GM12878 (cell line): ENCODE data around the gene LRRC56.

Experiments used
- CTCF ChIP-seq, 3 experiments: IDR thresholded peaks in 2 of 3; conservative IDR thresholded peaks in 1 of 3; 2 replicates each; pipeline ENCODE4 v1.5.1; 2011; ENCODE audit warnings: low read depth in 3 of 3, low read length in 3 of 3, mild to moderate bottlenecking in 3 of 3, control low read depth in 2 of 3, moderate library complexity in 2 of 3, inconsistent platforms in 1 of 3, mixed read lengths in 1 of 3; ENCODE audit not compliant: control insufficient read depth in 2 of 3, insufficient read depth in 1 of 3; ENCODE audit errors: extremely low read depth in 1 of 3
- EGR1 ChIP-seq, 2 experiments: IDR thresholded peaks; 1 replicate in 1 of 2; 2 replicates in 1 of 2; pipeline ENCODE4 v1.6.1; 2011 to 2012; ENCODE audit warnings: low read depth in 2 of 2, low read length in 2 of 2, borderline replicate concordance in 1 of 2, mild to moderate bottlenecking in 1 of 2, moderate library complexity in 1 of 2
- ETV6 ChIP-seq, 2 experiments: fragments of 450-650 bp in 1 of 2; IDR thresholded peaks in 1 of 2; conservative IDR thresholded peaks in 1 of 2; 2 replicates each; pipeline ENCODE4 v1.6.1; 2014; ENCODE audit warnings: antibody characterized with exemption in 1 of 2, borderline replicate concordance in 1 of 2, low read depth in 1 of 2, mild to moderate bottlenecking in 1 of 2, moderate library complexity in 1 of 2
- EZH2 ChIP-seq: IDR thresholded peaks from 2 replicates; pipeline ENCODE4 v1.6.1; 2012; ENCODE audit warnings: low read depth, mild to moderate bottlenecking, control low read depth, inconsistent platforms, low read length, borderline replicate concordance; ENCODE audit not compliant: control insufficient read depth
- GABPA ChIP-seq: IDR thresholded peaks from 2 replicates; pipeline ENCODE4 v1.6.1; 2014; ENCODE audit warnings: antibody characterized with exemption, low read depth, mild to moderate bottlenecking, inconsistent platforms
- MXI1 ChIP-seq: fragments of 150-350 bp; IDR thresholded peaks from 2 replicates; pipeline ENCODE4 v1.6.1; 2011; ENCODE audit warnings: low read depth, mild to moderate bottlenecking, inconsistent platforms, low read length, improper control_type of control experiment
- POU2F2 ChIP-seq: IDR thresholded peaks from 3 replicates; pipeline ENCODE4 v1.6.1; 2011; ENCODE audit warnings: low read depth, mild to moderate bottlenecking, low read length, borderline replicate concordance
- REST ChIP-seq: IDR thresholded peaks from 2 replicates; pipeline ENCODE4 v1.6.1; 2012; ENCODE audit warnings: mild to moderate bottlenecking, low read depth, low read length
- SUZ12 ChIP-seq: fragments of 200-600 bp; sonication (generic); IDR thresholded peaks from one replicate; pipeline ENCODE4 v1.6.1; 2018; ENCODE audit warnings: antibody characterized with exemption, mild to moderate bottlenecking; ENCODE audit not compliant: unreplicated experiment
- ZNF274 ChIP-seq: IDR thresholded peaks from one replicate; pipeline ENCODE4 v1.8.0; 2011; ENCODE audit not compliant: insufficient read length, insufficient read depth
- TF ChIP-seq, protein P1 (sequence below): fragments of 450-650 bp; IDR thresholded peaks from 2 replicates; pipeline ENCODE4 v1.6.1; 2017; ENCODE audit warnings: mild to moderate bottlenecking
- TF ChIP-seq, protein P2 (sequence below): IDR thresholded peaks from 2 replicates; pipeline ENCODE4 v1.6.1; 2012; ENCODE audit warnings: low read depth, low read length, improper control_type of control experiment

GRCh38 chr11:598005-598680 is 60.8 kb downstream of the LRRC56 start:
- TF ChIP-seq, protein P1, sequence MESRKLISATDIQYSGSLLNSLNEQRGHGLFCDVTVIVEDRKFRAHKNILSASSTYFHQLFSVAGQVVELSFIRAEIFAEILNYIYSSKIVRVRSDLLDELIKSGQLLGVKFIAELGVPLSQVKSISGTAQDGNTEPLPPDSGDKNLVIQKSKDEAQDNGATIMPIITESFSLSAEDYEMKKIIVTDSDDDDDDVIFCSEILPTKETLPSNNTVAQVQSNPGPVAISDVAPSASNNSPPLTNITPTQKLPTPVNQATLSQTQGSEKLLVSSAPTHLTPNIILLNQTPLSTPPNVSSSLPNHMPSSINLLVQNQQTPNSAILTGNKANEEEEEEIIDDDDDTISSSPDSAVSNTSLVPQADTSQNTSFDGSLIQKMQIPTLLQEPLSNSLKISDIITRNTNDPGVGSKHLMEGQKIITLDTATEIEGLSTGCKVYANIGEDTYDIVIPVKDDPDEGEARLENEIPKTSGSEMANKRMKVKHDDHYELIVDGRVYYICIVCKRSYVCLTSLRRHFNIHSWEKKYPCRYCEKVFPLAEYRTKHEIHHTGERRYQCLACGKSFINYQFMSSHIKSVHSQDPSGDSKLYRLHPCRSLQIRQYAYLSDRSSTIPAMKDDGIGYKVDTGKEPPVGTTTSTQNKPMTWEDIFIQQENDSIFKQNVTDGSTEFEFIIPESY = no peak
- TF ChIP-seq, protein P2, sequence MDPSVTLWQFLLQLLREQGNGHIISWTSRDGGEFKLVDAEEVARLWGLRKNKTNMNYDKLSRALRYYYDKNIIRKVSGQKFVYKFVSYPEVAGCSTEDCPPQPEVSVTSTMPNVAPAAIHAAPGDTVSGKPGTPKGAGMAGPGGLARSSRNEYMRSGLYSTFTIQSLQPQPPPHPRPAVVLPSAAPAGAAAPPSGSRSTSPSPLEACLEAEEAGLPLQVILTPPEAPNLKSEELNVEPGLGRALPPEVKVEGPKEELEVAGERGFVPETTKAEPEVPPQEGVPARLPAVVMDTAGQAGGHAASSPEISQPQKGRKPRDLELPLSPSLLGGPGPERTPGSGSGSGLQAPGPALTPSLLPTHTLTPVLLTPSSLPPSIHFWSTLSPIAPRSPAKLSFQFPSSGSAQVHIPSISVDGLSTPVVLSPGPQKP = no peak
- TF ChIP-seq REST = no peak
- no peak for TF ChIP-seq MXI1
- no peak for TF ChIP-seq CTCF (IDR thresholded peaks at IDR 0.05 in 2 of 3, conservative IDR thresholded peaks at IDR 0.05 in 1 of 3; ENCODE audit: control insufficient read depth in 2 of 3, extremely low read depth in 1 of 3, insufficient read depth in 1 of 3, low read depth in 3 of 3, low read length in 3 of 3)
- TF ChIP-seq EGR1 (IDR thresholded peaks at IDR 0.05; ENCODE audit: borderline replicate concordance in 1 of 2, low read depth in 2 of 2, low read length in 2 of 2) = no peak
- no peak for TF ChIP-seq ETV6 (conservative IDR thresholded peaks at IDR 0.05 in 1 of 2, IDR thresholded peaks at IDR 0.05 in 1 of 2; ENCODE audit: borderline replicate concordance in 1 of 2, low read depth in 1 of 2)
- TF ChIP-seq EZH2 = no peak
- no peak for TF ChIP-seq ZNF274
- TF ChIP-seq POU2F2 = no peak
- no peak for TF ChIP-seq SUZ12
- no peak for TF ChIP-seq GABPA
